ENCODE results near the gene ATP6V1G2. TPM values are rescaled to one million over a fixed set of nuclear protein-coding genes. Genes with fewer than 3 reads are reported as not detected.
"Not testable (repeated sequence)": the region's sequence is repeated elsewhere in the genome, so short reads cannot be mapped to it uniquely, and the experiment has no call there.

Gene ATP6V1G2
- total RNA-seq, 1 donor from 2014 or later, result 1.0 TPM

DNA sequence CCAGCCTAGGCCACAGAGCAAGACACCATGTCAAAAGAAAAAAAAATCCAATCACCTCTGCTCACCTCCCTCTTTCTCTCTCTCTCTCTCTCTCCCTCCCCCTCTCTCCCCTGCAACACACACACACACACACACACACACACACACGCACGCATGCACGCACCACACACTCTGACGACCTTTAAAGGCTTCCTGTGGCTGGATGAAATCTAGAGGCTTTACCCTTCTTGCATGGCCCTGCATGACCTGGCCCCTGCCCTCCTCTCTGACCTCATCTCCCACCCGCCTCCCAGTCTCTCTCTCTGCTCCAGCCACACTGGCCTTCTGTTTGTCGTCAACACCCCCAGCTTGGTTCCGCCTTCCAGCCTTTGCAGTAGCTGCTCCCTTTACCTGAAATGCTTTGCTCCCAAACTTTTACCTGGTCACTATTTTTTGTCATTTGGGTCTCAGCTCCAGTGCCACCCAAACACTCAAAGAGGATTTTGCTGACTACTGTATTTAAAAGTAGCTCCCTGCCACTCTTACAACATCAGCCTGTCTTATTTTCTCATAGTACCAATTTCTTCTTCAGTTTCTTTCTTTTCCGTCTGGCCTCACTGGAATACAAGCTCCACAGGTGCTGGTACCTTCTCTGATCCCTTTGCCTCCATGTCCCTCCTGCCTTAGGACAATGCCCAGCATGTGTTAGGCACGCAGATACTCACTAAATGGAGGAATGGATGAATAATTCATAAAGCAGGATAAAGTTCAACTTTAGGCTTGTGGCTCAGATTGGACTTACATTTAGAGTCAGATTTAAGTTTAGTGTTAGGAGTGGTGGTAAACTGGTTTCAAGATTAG lies 21.3 kb upstream of the ATP6V1G2 start:
- Histone ChIP-seq H3K36me3 (ENCODE audit: control insufficient read depth in 3 of 3, insufficient read depth in 3 of 3, low read length in 3 of 3) (no peaks in the 10 kb centered on the region), H3K4me3 (ENCODE audit: low read length in 3 of 3) (no peak overlapping the region), H3K4me1 (ENCODE audit: control insufficient read depth in 3 of 3, insufficient read depth in 3 of 3, low read length in 3 of 3) (no peaks in the 10 kb centered on the region), H3K9ac (ENCODE audit: low read depth in 1 of 3, low read length in 3 of 3) (no peak overlapping the region), H3K27me3 (ENCODE audit: control insufficient read depth in 3 of 3, insufficient read depth in 3 of 3, low read length in 3 of 3) (peaks cover 0 to 15% (median 5%) of the 10 kb centered on the region in 3 donors), H3K27ac (ENCODE audit: low read depth, low read length) (no peak overlapping the region), H3K9me3 (ENCODE audit: control insufficient read depth in 3 of 3, low read length in 3 of 3) (no peaks in the 10 kb centered on the region)

DNA sequence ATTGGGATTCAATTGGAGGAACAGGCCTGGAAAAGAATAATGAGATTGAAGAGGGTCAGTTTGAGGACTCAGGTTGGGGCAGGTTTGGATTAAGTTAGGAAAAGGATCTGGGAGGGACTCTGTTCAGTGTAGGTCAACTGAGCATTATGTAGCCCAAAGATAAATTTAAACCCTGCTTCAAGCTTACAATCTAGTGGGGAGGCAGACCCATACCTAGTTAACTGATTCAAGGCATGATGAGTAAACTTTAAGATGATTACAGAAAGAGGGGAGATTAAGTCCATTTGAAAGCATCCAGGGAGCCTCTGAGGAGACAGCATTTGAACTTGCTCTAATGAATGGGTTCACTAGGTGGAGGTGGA lies 14.3 kb upstream of the ATP6V1G2 start:
- Histone ChIP-seq H3K27me3 (ENCODE audit: control insufficient read depth in 3 of 3, insufficient read depth in 3 of 3, low read length in 3 of 3) (no peaks in the 10 kb centered on the region), H3K9me3 (ENCODE audit: control insufficient read depth in 3 of 3, low read length in 3 of 3) (no peaks in the 10 kb centered on the region), H3K27ac (ENCODE audit: low read depth, low read length) (peak overlapping the region; percentile 69), H3K36me3 (ENCODE audit: control insufficient read depth in 3 of 3, insufficient read depth in 3 of 3, low read length in 3 of 3) (peaks cover 21 to 28% (median 24%) of the 10 kb centered on the region in 3 donors), H3K4me3 (ENCODE audit: low read length in 3 of 3) (no peak overlapping the region), H3K4me1 (ENCODE audit: control insufficient read depth in 3 of 3, insufficient read depth in 3 of 3, low read length in 3 of 3) (peaks cover 27 to 42% (median 37%) of the 10 kb centered on the region in 3 donors), H3K9ac (ENCODE audit: low read depth in 1 of 3, low read length in 3 of 3) (no peak overlapping the region)

DNA sequence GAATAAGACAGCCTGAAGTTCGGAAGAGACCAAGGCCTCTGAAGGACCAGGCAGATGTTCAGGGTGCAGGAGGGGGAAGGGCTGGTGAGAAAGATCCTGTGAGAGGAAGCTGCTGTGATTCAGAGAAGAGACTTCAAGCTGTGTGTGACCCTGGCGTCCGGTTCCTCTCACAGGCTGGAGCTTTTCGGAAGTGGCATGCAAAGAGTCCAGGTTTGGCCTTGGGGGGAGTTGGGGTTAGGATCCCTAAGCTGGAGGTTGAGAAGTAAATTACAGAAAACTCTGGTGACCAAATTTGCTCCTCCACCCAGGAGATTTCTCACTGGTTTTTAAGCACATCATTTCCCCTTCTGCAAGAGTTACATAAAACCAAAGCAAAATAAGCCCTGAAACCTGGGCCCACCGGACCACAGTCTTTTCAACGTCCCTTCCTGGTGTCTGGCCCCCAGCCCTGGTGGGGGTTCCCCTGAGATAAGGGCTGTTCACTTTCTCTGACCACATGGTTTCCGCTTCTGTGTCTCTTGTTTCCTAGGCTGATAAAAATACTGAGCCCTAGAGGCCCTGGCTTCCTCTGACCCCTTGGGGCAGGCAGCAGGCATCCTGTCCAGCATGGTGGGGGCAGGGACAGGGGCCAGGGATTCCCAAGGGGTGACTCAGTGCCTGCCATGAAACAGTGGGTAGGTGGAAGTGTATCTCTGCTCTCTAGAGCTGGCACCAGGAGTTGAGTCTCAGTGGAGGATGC lies 13.7 kb upstream of the ATP6V1G2 start:
- Histone ChIP-seq H3K36me3 (ENCODE audit: control insufficient read depth in 3 of 3, insufficient read depth in 3 of 3, low read length in 3 of 3) (peaks cover 21 to 28% (median 24%) of the 10 kb centered on the region in 3 donors), H3K9me3 (ENCODE audit: control insufficient read depth in 3 of 3, low read length in 3 of 3) (no peaks in the 10 kb centered on the region), H3K27ac (ENCODE audit: low read depth, low read length) (peak overlapping the region; percentile 69), H3K27me3 (ENCODE audit: control insufficient read depth in 3 of 3, insufficient read depth in 3 of 3, low read length in 3 of 3) (no peaks in the 10 kb centered on the region), H3K4me3 (ENCODE audit: low read length in 3 of 3) (peak overlapping the region in 1 of 3 donors; percentile 32), H3K9ac (ENCODE audit: low read depth in 1 of 3, low read length in 3 of 3) (peak overlapping the region in 1 of 3 donors; percentile 62), H3K4me1 (ENCODE audit: control insufficient read depth in 3 of 3, insufficient read depth in 3 of 3, low read length in 3 of 3) (peaks cover 27 to 42% (median 37%) of the 10 kb centered on the region in 3 donors)

DNA sequence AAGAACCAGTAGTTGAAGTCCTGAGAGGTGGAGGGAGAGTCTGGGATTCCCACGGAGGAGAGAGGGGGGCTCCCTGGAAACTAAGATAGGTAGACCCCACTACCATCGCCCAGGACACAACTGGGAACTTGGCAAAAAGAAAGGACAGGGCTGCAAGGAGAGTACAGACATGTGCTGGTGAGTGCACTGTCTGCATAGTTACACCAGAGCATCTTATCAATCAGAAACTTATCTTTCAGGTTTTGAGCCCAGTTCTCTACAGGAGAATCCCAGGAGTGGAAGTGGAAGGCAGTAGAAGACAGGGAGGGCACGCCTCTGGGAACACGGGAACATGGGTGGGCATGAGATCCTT lies 13.2 kb upstream of the ATP6V1G2 start:
- peak overlapping the region; percentile 69 for H3K27ac ChIP-seq (ENCODE audit: low read depth, low read length)
- no peaks in the 10 kb centered on the region for H3K9me3 ChIP-seq (ENCODE audit: control insufficient read depth in 3 of 3, low read length in 3 of 3)
- H3K9ac ChIP-seq (ENCODE audit: low read depth in 1 of 3, low read length in 3 of 3), result peak overlapping the region in 1 of 3 donors; percentile 62
- peaks cover 21 to 28% (median 24%) of the 10 kb centered on the region in 3 donors for H3K36me3 ChIP-seq (ENCODE audit: control insufficient read depth in 3 of 3, insufficient read depth in 3 of 3, low read length in 3 of 3)
- H3K27me3 ChIP-seq (ENCODE audit: control insufficient read depth in 3 of 3, insufficient read depth in 3 of 3, low read length in 3 of 3), result no peaks in the 10 kb centered on the region
- H3K4me1 ChIP-seq (ENCODE audit: control insufficient read depth in 3 of 3, insufficient read depth in 3 of 3, low read length in 3 of 3), result peaks cover 27 to 42% (median 37%) of the 10 kb centered on the region in 3 donors
- peak overlapping the region in 2 of 3 donors; percentile 29 to 32 for H3K4me3 ChIP-seq (ENCODE audit: low read length in 3 of 3)

DNA sequence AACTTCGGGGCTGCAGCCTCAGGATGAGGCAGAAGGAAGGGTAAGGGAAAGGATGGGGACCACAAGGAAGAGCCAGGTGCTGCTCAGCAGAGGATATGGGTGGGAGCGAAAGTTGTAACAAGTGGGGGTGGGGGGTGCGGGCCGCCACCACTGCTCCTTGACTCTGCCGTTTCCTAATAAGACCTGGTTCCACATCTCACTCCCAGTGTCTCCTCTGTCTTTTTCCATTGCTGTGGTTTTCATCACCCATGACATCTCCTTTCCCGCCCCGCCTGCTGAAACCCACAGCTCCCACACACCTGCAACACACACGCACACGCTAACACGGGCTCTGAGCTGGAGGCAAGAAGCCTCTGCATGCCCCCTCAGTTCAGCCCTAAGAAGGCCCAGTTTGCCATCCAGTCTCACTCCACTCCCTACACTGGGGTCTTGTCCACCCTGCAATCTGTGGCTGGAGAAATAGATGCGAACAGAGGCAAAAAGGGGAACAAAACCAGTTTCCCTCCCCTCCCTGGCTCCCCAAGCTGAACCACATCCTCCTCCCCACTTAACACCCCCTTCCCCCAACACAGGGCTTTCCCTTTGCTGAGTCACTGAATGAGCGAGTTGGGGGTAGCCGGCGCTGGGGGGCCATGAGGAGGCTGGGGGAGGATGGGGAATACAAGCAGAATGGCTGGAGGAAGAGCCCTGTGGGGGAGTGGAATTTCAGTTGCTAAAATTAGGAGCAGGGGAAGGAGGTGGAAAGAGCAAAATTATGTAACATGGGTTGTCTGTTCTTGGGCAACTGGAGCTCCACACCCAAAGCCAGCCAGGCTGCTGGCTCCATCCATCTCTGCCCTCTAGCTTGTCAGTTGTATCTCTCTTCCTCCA lies 12.5 kb upstream of the ATP6V1G2 start:
- H3K4me3 ChIP-seq (ENCODE audit: low read length in 3 of 3), result peak overlapping the region in 2 of 3 donors; percentile 4 to 29
- peak overlapping the region in 2 of 3 donors; percentile 23 to 45 for H3K9ac ChIP-seq (ENCODE audit: low read depth in 1 of 3, low read length in 3 of 3)
- peaks cover 24 to 28% (median 24%) of the 10 kb centered on the region in 3 donors for H3K36me3 ChIP-seq (ENCODE audit: control insufficient read depth in 3 of 3, insufficient read depth in 3 of 3, low read length in 3 of 3)

DNA sequence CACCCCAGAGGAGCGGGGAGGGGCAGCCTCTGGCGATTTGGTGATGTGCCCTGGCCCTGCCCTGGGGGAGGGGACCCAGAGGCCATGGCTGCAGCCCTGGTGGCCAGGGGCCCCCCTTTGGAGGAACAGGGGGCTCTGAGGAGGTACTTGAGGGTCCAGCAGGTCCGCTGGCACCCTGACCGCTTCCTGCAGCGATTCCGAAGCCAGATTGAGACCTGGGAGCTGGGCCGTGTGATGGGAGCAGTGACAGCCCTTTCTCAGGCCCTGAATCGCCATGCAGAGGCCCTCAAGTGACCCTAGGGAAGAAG lies 11.9 kb upstream of the ATP6V1G2 start:
- Histone ChIP-seq H3K27me3 (ENCODE audit: control insufficient read depth in 3 of 3, insufficient read depth in 3 of 3, low read length in 3 of 3) (no peaks in the 10 kb centered on the region), H3K36me3 (ENCODE audit: control insufficient read depth in 3 of 3, insufficient read depth in 3 of 3, low read length in 3 of 3) (peaks cover 24 to 28% (median 28%) of the 10 kb centered on the region in 3 donors), H3K4me3 (ENCODE audit: low read length in 3 of 3) (peak overlapping the region in 1 of 3 donors; percentile 29), H3K9ac (ENCODE audit: low read depth in 1 of 3, low read length in 3 of 3) (peak overlapping the region in 1 of 3 donors; percentile 16), H3K27ac (ENCODE audit: low read depth, low read length) (peak overlapping the region; percentile 33), H3K4me1 (ENCODE audit: control insufficient read depth in 3 of 3, insufficient read depth in 3 of 3, low read length in 3 of 3) (peaks cover 27 to 42% (median 37%) of the 10 kb centered on the region in 3 donors), H3K9me3 (ENCODE audit: control insufficient read depth in 3 of 3, low read length in 3 of 3) (no peaks in the 10 kb centered on the region)

More for the DNA sequence above, 12.5 kb upstream of the ATP6V1G2 start:
- Histone ChIP-seq H3K27me3 (ENCODE audit: control insufficient read depth in 3 of 3, insufficient read depth in 3 of 3, low read length in 3 of 3) (no peaks in the 10 kb centered on the region), H3K27ac (ENCODE audit: low read depth, low read length) (peak overlapping the region; percentile 69), H3K9me3 (ENCODE audit: control insufficient read depth in 3 of 3, low read length in 3 of 3) (no peaks in the 10 kb centered on the region), H3K4me1 (ENCODE audit: control insufficient read depth in 3 of 3, insufficient read depth in 3 of 3, low read length in 3 of 3) (peaks cover 27 to 42% (median 37%) of the 10 kb centered on the region in 3 donors)

DNA sequence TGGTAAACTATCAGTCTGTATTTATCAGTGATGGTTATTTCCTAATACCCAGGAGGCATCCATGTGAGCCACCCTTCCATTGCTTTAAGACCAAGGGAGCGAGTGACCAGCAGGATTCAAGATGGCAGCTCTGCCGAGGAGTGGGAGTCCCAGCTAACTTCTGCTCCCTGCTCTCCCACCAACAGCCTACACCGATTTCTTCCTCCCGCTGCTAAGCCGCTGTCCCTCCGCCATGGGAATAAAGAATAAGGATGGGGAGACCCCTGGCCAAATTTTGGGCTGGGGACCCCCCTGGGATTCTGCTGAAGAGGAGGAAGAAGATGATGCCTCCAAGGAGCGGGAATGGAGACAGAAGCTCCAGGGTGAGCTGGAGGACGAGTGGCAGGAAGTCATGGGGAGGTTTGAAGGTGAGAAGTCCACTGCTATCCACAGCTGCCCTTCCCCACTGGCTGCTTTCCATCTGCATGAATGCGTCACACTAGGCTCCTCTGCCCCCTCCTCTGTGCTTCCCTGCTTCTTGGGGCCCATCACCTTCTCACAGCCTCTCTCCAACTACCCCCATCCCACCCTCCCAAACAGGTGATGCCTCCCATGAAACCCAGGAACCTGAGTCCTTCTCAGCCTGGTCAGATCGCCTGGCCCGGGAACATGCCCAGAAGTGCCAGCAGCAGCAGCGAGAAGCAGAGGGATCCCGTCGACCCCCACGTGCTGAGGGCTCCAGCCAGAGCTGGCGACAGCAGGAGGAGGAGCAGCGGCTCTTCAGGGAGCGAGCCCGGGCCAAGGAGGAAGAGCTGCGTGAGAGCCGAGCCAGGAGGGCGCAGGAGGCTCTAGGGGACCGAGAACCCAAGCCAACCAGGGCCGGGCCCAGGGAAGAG lies 11.3 kb upstream of the ATP6V1G2 start:
- H3K9ac ChIP-seq (ENCODE audit: low read depth in 1 of 3, low read length in 3 of 3), result peak overlapping the region in 1 of 3 donors; percentile 40
- peak overlapping the region in 1 of 3 donors; percentile 6 for H3K4me3 ChIP-seq (ENCODE audit: low read length in 3 of 3)
- peaks cover 27 to 42% (median 37%) of the 10 kb centered on the region in 3 donors for H3K4me1 ChIP-seq (ENCODE audit: control insufficient read depth in 3 of 3, insufficient read depth in 3 of 3, low read length in 3 of 3)
- no peaks in the 10 kb centered on the region for H3K9me3 ChIP-seq (ENCODE audit: control insufficient read depth in 3 of 3, low read length in 3 of 3)
- H3K27me3 ChIP-seq (ENCODE audit: control insufficient read depth in 3 of 3, insufficient read depth in 3 of 3, low read length in 3 of 3), result no peaks in the 10 kb centered on the region
- peak overlapping the region; percentile 33 for H3K27ac ChIP-seq (ENCODE audit: low read depth, low read length)
- peaks cover 24 to 29% (median 28%) of the 10 kb centered on the region in 3 donors for H3K36me3 ChIP-seq (ENCODE audit: control insufficient read depth in 3 of 3, insufficient read depth in 3 of 3, low read length in 3 of 3)

DNA sequence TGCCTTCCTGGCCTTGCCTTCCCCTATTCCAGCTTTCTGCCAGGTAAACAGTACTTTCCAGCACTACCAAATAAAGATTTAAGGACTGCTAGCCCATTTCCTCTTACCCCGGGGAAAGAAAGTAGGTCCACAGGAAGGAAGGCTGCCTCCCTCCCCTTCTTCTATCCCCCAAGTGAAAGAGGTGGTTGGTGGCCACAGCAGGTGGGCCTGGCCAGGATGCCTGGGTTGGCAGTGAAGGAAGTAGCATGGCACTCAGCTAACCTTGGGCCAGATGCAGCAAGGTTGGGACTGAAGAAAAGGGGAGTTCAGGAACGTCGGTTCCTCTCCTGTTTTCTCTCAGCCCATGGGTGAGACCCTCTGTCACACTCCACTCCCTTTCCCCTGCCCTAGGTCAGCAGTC lies 9.9 kb upstream of the ATP6V1G2 start:
- Histone ChIP-seq H3K27me3 (ENCODE audit: control insufficient read depth in 3 of 3, insufficient read depth in 3 of 3, low read length in 3 of 3) (no peaks in the 10 kb centered on the region), H3K4me1 (ENCODE audit: control insufficient read depth in 3 of 3, insufficient read depth in 3 of 3, low read length in 3 of 3) (peaks cover 27 to 42% (median 37%) of the 10 kb centered on the region in 3 donors), H3K27ac (ENCODE audit: low read depth, low read length) (no peak overlapping the region), H3K4me3 (ENCODE audit: low read length in 3 of 3) (no peak overlapping the region), H3K36me3 (ENCODE audit: control insufficient read depth in 3 of 3, insufficient read depth in 3 of 3, low read length in 3 of 3) (peaks cover 24 to 29% (median 29%) of the 10 kb centered on the region in 3 donors), H3K9ac (ENCODE audit: low read depth in 1 of 3, low read length in 3 of 3) (no peak overlapping the region), H3K9me3 (ENCODE audit: control insufficient read depth in 3 of 3, low read length in 3 of 3) (no peaks in the 10 kb centered on the region)

DNA sequence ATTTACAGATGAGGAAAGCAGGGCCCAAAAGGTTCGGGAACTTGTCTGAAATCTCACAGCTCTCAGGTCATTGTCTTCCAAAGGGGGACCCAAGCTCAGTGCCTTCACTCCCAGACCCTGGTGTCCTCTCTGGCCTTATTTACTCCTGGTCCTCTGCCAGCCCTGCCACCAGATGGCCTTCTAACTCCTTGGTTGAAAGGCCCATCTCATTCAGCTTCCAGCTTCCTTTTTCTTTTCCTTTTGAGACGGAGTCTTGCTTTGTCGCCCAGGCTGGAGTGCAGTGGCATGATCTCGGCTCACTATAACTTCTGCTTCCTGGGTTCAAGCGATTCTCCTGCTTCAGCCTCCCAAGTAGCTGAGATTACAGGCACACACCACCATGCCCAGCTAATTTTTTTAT lies 5.0 kb upstream of the ATP6V1G2 start:
- not testable (repeated sequence) for H3K27ac ChIP-seq (ENCODE audit: low read depth, low read length); H3K9ac ChIP-seq (ENCODE audit: low read depth in 1 of 3, low read length in 3 of 3); H3K9me3 ChIP-seq (ENCODE audit: control insufficient read depth in 3 of 3, low read length in 3 of 3); H3K27me3 ChIP-seq (ENCODE audit: control insufficient read depth in 3 of 3, insufficient read depth in 3 of 3, low read length in 3 of 3); H3K4me3 ChIP-seq (ENCODE audit: low read length in 3 of 3)
- Histone ChIP-seq H3K36me3 (ENCODE audit: control insufficient read depth in 3 of 3, insufficient read depth in 3 of 3, low read length in 3 of 3) (peaks cover 3 to 27% (median 27%) of the 10 kb centered on the region in 3 donors), H3K4me1 (ENCODE audit: control insufficient read depth in 3 of 3, insufficient read depth in 3 of 3, low read length in 3 of 3) (peaks cover 13 to 24% (median 22%) of the 10 kb centered on the region in 3 donors)
